ENCODE measurements around the gene COL15A1.
A peak's percentile ranks its signal among the peaks of the same experiment; 100 is the strongest.

Gene COL15A1

GRCh38 chr9:98950262-98950661, 6.6 kb downstream of the COL15A1 start:
- no peak for DNase-seq

- DNase-seq = no peak
Measured at GRCh38 chr9:98951967-98952366, 8.3 kb downstream of the COL15A1 start.

GRCh38 chr9:98953581-98954243, 10.0 kb downstream of the COL15A1 start:
- DNase-seq = no peak

GRCh38 chr9:98954244-98954610, 10.5 kb downstream of the COL15A1 start:
- DNase-seq = no peak

GRCh38 chr9:98955259-98955658, 11.6 kb downstream of the COL15A1 start:
- DNase-seq = no peak

- DNase-seq = no peak
Measured at GRCh38 chr9:98957826-98958225, 14.1 kb downstream of the COL15A1 start.

GRCh38 chr9:98958271-98958984, 14.7 kb downstream of the COL15A1 start:
- DNase-seq = no peak

GRCh38 chr9:98960409-98960808, 16.7 kb downstream of the COL15A1 start:
- DNase-seq = peak; percentile 38

- DNase-seq = no peak
Measured at GRCh38 chr9:98961513-98962180, 17.9 kb downstream of the COL15A1 start.

GRCh38 chr9:98962181-98962560, 18.5 kb downstream of the COL15A1 start:
- no peak for DNase-seq

GRCh38 chr9:98962861-98963260, 19.2 kb downstream of the COL15A1 start:
- DNase-seq = no peak

GRCh38 chr9:98964201-98964600, 20.5 kb downstream of the COL15A1 start:
- no peak for DNase-seq

- no peak for DNase-seq
Measured at GRCh38 chr9:98964911-98965336, 21.2 kb downstream of the COL15A1 start.

GRCh38 chr9:98966676-98967075, 23.0 kb downstream of the COL15A1 start:
- DNase-seq = no peak

- no peak for DNase-seq
Measured at GRCh38 chr9:98967257-98967656, 23.6 kb downstream of the COL15A1 start.

- no peak for DNase-seq
Measured at GRCh38 chr9:98967680-98968079, 24.0 kb downstream of the COL15A1 start.

GRCh38 chr9:98968601-98969337, 25.1 kb downstream of the COL15A1 start:
- DNase-seq = no peak

GRCh38 chr9:98970532-98971041, 26.9 kb downstream of the COL15A1 start:
- DNase-seq = no peak

GRCh38 chr9:98971168-98971914, 27.6 kb downstream of the COL15A1 start:
- DNase-seq = peak; percentile 33

- DNase-seq = no peak
Measured at GRCh38 chr9:98971915-98972223, 28.2 kb downstream of the COL15A1 start.

- no peak for DNase-seq
Measured at GRCh38 chr9:98972716-98973115, 29.0 kb downstream of the COL15A1 start.

- DNase-seq = no peak
Measured at GRCh38 chr9:98973171-98973570, 29.5 kb downstream of the COL15A1 start.

GRCh38 chr9:98973576-98973975, 29.9 kb downstream of the COL15A1 start:
- no peak for DNase-seq
